MM.1S (cell line): ENCODE results near the gene CCNF.

Experiments
- DNase-seq: peaks from one replicate; pipeline ENCODE4 v3.0.0-alpha.2; 2015
- H2AFZ ChIP-seq: fragments of 300-600 bp; sonication (generic); 2 replicates; pipeline ENCODE4 v1.6.0; 2016; ENCODE audit warnings: antibody characterized with exemption, low read length
- H3F3A ChIP-seq: fragments of 300-600 bp; sonication (generic); 2 replicates; pipeline ENCODE4 v1.6.1; 2016; ENCODE audit warnings: mild to moderate bottlenecking, antibody characterized with exemption, low read length, moderate library complexity, mixed read lengths; ENCODE audit not compliant: insufficient read depth
- H3K27ac ChIP-seq: fragments of 300-600 bp; sonication (generic); 2 replicates; pipeline ENCODE4 v1.5.1; 2016; ENCODE audit warnings: mild to moderate bottlenecking, low read length
- H3K27me3 ChIP-seq: fragments of 300-600 bp; sonication (generic); replicated peaks from 2 replicates; pipeline ENCODE4 v1.6.0; 2016; ENCODE audit warnings: low read length; ENCODE audit not compliant: insufficient read depth
- H3K36me3 ChIP-seq: fragments of 300-600 bp; sonication (generic); replicated peaks from 2 replicates; pipeline ENCODE4 v1.6.1; 2016; ENCODE audit warnings: mild to moderate bottlenecking, low read length, mixed read lengths; ENCODE audit not compliant: insufficient read depth
- H3K4me1 ChIP-seq: fragments of 300-600 bp; sonication (generic); 2 replicates; pipeline ENCODE4 v1.6.1; 2016; ENCODE audit warnings: low read length, mixed read lengths
- H3K4me2 ChIP-seq: fragments of 300-600 bp; sonication (generic); 2 replicates; pipeline ENCODE4 v1.6.0; 2016; ENCODE audit warnings: low read depth, low read length
- H3K4me3 ChIP-seq: fragments of 300-600 bp; sonication (generic); 2 replicates; pipeline ENCODE4 v1.5.1; 2016; ENCODE audit warnings: low read length, mixed read lengths
- H3K79me2 ChIP-seq: fragments of 300-600 bp; sonication (generic); 2 replicates; pipeline ENCODE4 v1.6.1; 2016; ENCODE audit warnings: mixed run types, low read length, mixed read lengths
- H3K9ac ChIP-seq: fragments of 300-600 bp; sonication (generic); 2 replicates; pipeline ENCODE4 v1.6.1; 2016; ENCODE audit warnings: low read length, mixed read lengths
- H3K9me2 ChIP-seq: fragments of 300-600 bp; sonication (generic); replicated peaks from 2 replicates; pipeline ENCODE4 v1.6.1; 2016; ENCODE audit warnings: mild to moderate bottlenecking, low read length, mixed read lengths; ENCODE audit not compliant: insufficient read depth
- H3K9me3 ChIP-seq: fragments of 300-600 bp; sonication (generic); replicated peaks from 2 replicates; pipeline ENCODE4 v1.6.1; 2016; ENCODE audit warnings: mild to moderate bottlenecking, low read length, mixed read lengths; ENCODE audit not compliant: insufficient read depth
- H4K20me1 ChIP-seq: fragments of 300-600 bp; sonication (generic); 2 replicates; pipeline ENCODE4 v1.6.1; 2016; ENCODE audit warnings: mild to moderate bottlenecking, low read length, moderate library complexity, mixed read lengths; ENCODE audit not compliant: insufficient read depth
- CTCF ChIP-seq: fragments of 300-600 bp; sonication (generic); IDR thresholded peaks from 2 replicates; pipeline ENCODE4 v1.5.1; 2016; ENCODE audit warnings: antibody characterized with exemption, low read length, mixed read lengths
- EZH2 ChIP-seq: fragments of 300-600 bp; sonication (generic); optimal IDR thresholded peaks from 2 replicates; pipeline ENCODE3; 2017; ENCODE audit warnings: low read depth, mild to moderate bottlenecking, antibody characterized with exemption, low read length, mixed read lengths
- EZH2phosphoT487 ChIP-seq: fragments of 300-600 bp; sonication (generic); IDR thresholded peaks from 2 replicates; pipeline ENCODE4 v1.6.1; 2018; ENCODE audit warnings: antibody characterized with exemption, low read length

Gene CCNF

DNA sequence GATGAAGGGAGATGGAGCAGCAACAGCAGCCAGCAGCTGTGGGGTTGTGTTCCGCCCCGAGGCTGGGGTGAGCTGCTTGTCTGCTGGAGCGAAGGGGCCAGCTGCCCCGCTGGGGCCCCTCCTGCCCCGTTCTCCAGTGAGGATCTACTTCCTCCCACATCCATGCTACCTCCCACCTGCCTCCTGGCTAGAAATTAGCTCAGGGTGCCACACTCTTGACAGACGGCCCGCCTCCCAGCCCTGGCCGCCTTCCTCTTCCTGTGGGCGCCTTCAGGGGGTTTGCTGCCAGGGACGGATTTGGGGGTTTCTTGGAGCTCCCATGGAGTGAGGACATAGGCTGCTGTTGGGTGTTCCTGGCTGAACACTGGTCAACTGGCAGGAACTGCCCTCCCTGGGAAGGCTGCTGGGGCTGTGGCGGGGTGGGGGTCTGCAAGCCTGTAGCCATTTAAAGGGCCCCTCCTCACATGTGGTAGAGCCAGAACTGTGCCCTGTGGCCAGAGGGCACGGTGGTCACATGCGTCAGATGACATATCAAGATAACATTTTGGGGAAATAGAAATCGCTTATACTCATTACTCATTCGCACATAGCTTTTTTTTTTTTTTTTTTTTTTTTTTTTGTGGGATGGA is 58.8 kb downstream of the CCNF start:
- no peaks in the 10 kb centered on the region for H4K20me1 ChIP-seq
- H3K27ac ChIP-seq, result no peak overlapping the region
- H3K4me3 ChIP-seq, result no peak overlapping the region
- H3K9me3 ChIP-seq, result no peaks in the 10 kb centered on the region
- DNase-seq, result no peak
- H3K9ac ChIP-seq, result no peak overlapping the region
- H3K36me3 ChIP-seq, result no peaks in the 10 kb centered on the region
- no peaks in the 10 kb centered on the region for H3K4me1 ChIP-seq
- no peaks in the 10 kb centered on the region for H3F3A ChIP-seq
- H3K9me2 ChIP-seq, result no peaks in the 10 kb centered on the region
- H3K27me3 ChIP-seq, result no peaks in the 10 kb centered on the region
- H3K4me2 ChIP-seq, result no peak overlapping the region
- H2AFZ ChIP-seq, result no peak overlapping the region
- no peak for TF ChIP-seq CTCF
- TF ChIP-seq EZH2phosphoT487, result no peak
- no peak for TF ChIP-seq EZH2
- 0 out of 2 replicates have a peak, but pooled peaks cover 4% of the 10 kb centered on the region for H3K79me2 ChIP-seq

DNA sequence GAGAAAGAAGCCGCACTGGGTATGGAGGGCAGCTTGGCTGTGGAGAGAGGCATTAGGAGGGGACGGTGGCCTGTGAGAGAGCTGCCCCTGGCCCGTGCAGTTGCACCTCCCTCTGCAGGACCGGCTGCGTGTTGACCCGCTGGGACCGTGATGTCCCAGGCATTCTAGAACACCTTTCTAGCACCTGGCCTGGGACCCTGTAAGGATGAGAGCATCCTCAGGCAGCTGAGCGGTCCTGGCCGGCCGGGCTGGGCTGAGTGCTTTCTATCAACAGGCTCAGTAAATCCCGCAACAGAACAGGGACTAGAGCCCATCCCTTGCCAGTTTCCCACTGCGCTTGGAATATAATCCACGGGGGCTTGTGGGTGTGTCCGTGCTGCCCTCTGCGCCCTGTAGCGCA is 60.3 kb downstream of the CCNF start:
- no peaks in the 10 kb centered on the region for H3K9me3 ChIP-seq
- H4K20me1 ChIP-seq, result no peaks in the 10 kb centered on the region

DNA sequence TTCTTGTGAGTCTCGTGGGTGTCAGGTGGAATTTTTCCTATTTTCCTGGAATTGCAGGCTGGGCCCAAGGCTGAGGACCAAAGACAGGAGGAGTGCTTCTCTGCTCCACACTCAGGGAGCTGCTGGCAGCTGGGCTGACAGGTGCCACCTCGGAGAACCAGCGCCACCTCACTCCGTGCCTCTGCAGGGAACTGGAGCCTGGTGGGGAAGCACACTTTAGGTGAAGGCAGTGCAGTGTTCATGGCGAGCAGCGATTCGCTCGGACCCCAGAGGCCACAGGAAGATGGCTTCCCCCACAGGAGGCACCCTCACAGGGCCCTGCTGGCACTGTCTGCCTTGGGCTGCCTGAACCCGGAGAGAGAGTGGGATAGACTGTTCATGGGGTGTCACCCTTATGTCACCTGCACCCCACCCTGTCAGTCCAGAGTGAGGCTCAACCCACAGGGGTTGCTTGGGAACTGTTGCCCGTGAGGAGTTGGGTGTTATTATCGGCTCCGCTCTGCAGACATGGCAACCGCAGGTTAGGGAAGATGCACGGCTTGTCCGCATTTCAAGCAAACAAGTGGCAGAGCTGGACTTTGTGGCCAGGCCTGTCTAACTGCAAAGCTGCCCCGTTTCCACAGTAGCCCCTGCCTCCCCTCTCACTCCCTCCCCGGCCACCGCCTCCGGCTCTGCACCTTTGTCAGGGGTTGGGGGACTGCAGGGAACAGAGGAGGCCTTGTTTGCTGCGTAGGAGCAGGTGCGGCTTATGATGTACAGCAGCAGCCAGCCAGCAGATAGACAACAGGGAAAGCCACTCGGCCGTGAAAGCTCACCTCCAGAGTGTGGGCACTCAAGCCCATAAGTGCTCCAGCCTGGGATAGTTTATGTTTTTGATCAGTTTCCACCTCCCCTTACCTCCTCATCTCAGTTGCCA is 61.2 kb downstream of the CCNF start:
- 0 out of 2 replicates have a peak, but pooled peaks cover 4% of the 10 kb centered on the region for H3K79me2 ChIP-seq

More for the DNA sequence above, 60.3 kb downstream of the CCNF start:
- no peaks in the 10 kb centered on the region for H3K36me3 ChIP-seq
- H3K4me1 ChIP-seq, result no peaks in the 10 kb centered on the region
- 0 out of 2 replicates have a peak, but pooled peaks cover 4% of the 10 kb centered on the region for H3K79me2 ChIP-seq
- no peak overlapping the region for H3K9ac ChIP-seq
- H2AFZ ChIP-seq, result no peak overlapping the region
- no peak overlapping the region for H3K4me3 ChIP-seq
- no peak for TF ChIP-seq EZH2
- TF ChIP-seq CTCF, result no peak
- no peak for TF ChIP-seq EZH2phosphoT487
- no peak overlapping the region for H3K27ac ChIP-seq
- H3F3A ChIP-seq, result no peaks in the 10 kb centered on the region
- no peak overlapping the region for H3K4me2 ChIP-seq
- no peak for DNase-seq
- no peaks in the 10 kb centered on the region for H3K9me2 ChIP-seq
- no peaks in the 10 kb centered on the region for H3K27me3 ChIP-seq

More for the DNA sequence above, 61.2 kb downstream of the CCNF start:
- H3K4me2 ChIP-seq, result no peak overlapping the region
- H3K27me3 ChIP-seq, result no peaks in the 10 kb centered on the region
- H3K9me2 ChIP-seq, result no peaks in the 10 kb centered on the region
- DNase-seq, result no peak
- TF ChIP-seq CTCF (no peak), EZH2phosphoT487 (no peak), EZH2 (no peak)
- H3F3A ChIP-seq, result no peaks in the 10 kb centered on the region
- H4K20me1 ChIP-seq, result no peaks in the 10 kb centered on the region
- no peak overlapping the region for H3K4me3 ChIP-seq
- no peaks in the 10 kb centered on the region for H3K9me3 ChIP-seq
- H2AFZ ChIP-seq, result no peak overlapping the region
- no peak overlapping the region for H3K9ac ChIP-seq
- H3K27ac ChIP-seq, result no peak overlapping the region
- H3K4me1 ChIP-seq, result no peaks in the 10 kb centered on the region
- H3K36me3 ChIP-seq, result no peaks in the 10 kb centered on the region
